RPMI7951 (cell line): ENCODE data around the gene DDX10. TPM values are rescaled to one million over a fixed set of nuclear protein-coding genes. Genes with fewer than 3 reads are reported as not detected.

Experiments used
- DNase-seq: peaks from one replicate; pipeline ENCODE4 v3.0.0-alpha.2; 2012; ENCODE audit warnings: low read depth
- total RNA-seq: library from RNA; depleted of rRNA; stranded (reverse); fragments of >200 nt; shearing (Covaris generic); gene quantifications from 2 replicates; pipeline ENCODE4 v1.2.3, GENCODE V29; 2014

DDX10 gene
- total RNA-seq, 1 experiment from 2014 or later = 26.8 TPM

DNA sequence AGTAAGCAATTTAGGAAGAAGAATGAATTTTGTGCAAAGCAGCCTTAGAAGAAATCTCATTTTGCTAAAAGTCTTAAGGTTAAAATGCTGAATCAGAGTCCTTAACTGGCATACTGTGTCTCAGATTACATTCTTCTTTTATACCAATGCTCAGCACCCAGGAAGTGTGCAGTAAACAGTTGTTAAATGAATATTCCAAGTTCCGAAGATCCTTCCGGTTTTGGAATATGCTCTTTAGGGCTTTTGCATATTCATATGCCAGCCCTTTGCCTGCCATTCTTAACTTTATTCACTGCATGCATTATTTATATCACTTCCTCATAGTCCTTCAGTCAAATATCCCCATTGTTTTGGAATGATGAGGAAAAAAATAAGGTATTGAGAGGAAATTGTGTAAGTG is 242.0 kb downstream of the DDX10 start:
- peak; percentile 54 for DNase-seq

DNA sequence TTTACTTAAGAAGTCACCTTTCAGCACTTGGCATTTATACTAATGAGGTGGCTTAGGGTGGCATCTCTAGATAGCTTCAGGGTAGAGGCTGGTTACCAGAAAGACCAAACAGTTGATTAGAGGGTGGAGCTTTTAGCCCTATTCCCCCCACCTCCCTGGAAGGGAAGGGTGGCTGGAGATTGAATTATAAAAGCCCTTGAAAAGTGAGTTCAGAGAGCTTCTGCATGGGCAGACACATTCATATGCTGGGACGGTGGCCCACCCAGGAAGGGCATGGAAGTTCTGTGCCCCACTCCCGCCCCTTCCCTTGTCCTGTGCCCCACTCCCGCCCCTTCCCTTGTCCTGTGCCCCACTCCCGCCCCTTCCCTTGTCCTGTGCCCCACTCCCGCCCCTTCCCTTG is 244.2 kb downstream of the DDX10 start:
- no peak for DNase-seq

DNA sequence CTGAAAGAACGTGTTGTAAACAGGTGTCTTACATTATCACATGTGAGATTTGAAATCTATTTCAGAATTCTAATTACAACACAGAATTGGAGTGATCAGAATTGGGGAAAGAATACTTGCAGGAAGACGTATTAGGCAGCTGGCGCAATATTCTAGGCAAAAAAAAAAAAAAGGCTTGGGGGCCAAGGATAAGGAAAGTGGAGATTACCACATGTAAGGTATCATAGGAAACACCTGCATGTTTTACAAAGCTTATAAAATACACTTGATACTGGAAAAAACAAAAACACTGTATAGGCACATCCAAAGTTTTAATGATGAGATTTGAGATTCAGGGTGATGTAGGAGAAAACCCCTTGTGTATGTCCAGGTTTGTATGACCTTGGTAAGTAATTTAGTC is 245.1 kb downstream of the DDX10 start:
- no peak for DNase-seq

DNA sequence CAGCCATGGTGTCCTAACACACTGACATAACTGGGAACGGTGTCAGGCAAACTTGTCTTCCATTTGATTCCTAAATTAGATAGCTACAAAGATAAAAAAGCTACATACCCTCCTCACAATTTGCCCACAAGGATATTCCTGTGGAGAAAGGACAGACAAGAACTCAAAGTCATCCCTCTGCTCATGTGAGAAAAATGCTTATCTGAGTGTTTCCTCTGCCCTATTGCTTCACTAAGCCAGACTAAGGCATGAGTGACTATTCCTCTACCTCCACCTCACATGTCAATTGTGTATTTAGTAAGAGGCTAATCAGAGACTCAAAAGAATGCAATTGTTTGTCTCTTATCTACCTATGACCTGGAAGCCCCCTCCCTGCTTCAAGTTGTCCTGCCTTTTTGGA is 247.7 kb downstream of the DDX10 start:
- no peak for DNase-seq

DNA sequence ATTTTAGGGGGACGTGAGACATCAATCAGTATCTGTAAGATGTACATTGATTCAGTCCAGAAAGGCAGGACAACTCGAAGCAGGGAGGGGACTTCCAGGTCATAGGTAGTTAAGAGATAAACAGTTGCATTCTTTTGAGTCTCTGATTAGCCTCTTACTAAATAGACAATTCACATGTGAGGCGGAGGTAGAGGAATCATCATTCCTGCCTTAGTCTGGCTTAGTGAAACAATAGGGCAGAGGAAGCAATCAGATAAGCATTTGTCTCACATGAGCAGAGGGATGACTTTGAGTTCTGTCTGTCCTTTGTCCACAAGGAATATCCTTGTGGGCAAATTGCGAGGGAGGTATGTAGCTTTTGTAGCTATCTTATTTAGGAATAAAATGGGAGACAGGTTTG is 248.3 kb downstream of the DDX10 start:
- no peak for DNase-seq

DNA sequence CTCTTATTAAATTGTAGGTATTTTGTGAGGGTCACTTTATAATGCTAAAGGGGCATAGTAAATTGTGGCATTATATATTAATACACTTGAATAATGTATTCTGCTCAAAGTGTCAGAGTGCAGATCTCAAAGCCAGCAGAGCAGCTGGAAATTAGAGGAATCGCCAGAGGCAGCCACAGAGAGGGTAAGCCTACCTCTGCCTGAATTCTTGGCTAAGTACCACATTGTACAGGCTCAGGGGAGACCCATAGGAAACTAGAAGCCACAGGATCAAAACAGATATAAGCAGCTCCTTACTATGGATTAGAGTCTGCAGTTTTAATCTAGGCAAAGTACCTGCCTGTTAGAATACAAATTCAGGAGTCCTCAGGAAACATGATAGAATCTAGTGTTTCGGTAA is 249.3 kb downstream of the DDX10 start:
- DNase-seq = no peak

DNA sequence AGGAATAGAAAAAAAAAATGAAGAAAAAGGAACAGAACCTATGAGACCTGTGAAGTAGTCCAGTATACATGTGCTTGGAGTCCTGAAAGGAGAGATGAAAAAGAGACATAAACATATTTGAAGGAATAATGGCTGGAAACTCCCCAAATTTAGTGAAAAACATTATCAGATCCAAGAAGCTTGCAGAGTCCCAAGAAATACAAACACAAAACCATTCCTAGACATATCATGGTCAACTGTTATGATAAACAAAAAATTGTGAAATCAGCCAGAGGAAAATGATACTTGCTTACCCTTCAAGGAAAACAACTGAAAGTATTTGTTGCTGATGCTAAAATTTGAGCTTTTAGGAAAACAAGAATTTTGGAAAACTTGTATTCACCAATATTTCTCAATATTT is 250.1 kb downstream of the DDX10 start:
- DNase-seq = no peak

DNA sequence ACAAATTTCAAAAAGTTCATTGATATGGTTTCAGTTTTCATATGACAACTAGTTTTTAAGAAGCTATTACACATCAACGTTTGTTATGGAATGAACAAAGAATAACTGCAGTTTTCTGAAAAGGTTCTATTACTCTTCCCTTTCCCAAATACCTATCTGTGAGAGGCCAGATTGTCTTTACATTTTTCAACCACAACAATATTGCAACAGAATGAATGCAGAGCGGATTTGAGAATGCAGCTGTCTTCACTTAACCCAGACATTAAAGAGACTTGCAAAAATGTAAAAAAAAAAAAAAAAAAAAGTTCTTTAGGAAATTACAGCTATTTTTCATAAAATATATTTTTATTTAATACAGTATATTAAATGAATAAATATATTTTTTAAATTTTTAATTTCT is 250.8 kb downstream of the DDX10 start:
- no peak for DNase-seq

DNA sequence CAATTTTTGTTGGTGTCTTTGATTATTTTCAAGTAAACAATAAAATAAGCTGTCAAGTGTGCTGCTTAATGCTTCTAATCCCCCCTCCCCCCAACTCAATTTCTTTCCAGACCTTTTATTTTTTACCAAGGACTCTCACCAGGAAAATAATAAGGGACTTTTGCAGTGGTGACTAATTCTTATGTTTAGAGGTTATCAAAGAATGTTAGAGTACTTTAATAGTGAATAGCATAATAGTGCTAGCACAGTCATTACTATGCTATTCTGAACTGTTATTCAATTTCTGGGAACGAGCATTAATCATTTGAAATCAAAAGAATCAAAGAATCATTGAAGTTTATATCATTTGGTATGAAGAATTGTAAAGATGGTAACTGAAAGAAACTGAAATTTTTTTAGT is 251.4 kb downstream of the DDX10 start:
- no peak for DNase-seq

DNA sequence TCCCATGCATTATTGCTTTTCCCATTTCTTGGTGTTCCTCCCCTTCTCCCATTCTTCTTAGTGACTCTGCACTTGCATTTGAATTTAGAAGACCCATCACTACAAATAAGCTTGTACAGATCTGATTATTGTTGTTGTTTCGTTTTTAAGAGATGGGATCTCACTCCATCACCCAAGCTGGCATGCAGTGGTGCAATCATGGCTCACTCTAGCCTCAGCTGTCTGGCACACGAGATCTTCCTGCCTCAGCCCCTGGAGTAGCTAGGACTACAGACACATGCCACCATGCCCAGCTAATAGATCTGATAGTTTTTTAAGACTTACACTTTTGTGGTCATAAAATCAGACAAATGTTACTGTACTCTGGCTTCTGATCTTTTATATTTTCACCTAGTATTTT is 252.1 kb downstream of the DDX10 start:
- no peak for DNase-seq

DNA sequence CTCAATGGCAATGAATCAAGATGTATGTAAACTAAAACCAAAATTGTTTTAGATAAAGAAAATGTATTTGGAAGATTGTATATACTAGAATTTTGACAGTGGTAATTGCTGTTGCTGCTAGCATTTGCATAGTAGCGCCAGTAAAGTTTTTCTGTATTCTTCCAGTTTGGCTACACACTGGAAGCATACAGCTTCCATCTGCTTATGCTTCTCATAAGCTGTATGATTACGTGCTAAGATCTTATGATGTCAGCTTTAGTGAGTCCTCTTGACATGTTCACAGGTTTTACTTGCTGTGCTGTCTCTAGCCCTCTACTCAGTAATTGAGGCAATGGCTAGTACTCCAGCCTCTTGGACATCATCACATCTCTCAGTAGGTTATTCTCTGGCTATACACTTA is 256.3 kb downstream of the DDX10 start:
- DNase-seq = no peak

DNA sequence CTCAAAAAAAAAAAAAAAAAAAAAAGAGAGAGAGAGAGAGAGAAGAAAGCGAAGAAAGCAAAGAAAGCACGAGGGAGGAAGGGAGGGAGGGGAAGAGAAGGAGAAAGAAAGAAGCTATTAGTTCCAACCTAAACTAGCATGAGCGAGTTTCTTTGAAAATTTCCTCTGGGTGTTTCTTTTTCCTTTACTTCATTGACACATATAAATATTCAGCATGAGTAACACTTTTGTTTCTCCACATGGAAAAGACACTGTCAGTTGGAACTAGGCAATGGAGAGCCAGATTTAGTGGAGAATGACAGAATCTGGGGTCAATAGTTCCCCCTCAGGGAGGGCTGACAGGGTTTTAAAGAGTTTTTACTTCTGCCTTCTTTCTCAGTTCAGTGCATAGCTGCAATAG is 257.4 kb downstream of the DDX10 start:
- no peak for DNase-seq

DNA sequence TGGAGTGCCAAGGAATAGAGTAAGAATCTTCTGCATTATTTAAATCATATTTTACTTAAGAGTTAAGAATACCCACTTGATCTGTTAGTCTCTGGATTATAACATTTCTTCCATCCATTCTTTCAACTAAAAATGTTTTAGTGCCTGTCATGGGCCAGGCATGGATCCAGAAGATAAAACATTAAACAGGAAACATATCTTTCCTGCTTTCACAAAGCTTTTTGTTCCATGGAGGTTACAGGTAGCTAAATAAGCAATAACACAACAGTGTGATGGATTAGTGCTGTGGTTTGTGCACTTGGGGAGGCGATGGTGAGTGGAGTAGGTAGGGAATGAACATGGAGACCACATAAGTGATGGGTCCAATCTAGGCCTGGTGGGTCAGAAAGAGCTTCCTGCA is 258.5 kb downstream of the DDX10 start:
- no peak for DNase-seq

DNA sequence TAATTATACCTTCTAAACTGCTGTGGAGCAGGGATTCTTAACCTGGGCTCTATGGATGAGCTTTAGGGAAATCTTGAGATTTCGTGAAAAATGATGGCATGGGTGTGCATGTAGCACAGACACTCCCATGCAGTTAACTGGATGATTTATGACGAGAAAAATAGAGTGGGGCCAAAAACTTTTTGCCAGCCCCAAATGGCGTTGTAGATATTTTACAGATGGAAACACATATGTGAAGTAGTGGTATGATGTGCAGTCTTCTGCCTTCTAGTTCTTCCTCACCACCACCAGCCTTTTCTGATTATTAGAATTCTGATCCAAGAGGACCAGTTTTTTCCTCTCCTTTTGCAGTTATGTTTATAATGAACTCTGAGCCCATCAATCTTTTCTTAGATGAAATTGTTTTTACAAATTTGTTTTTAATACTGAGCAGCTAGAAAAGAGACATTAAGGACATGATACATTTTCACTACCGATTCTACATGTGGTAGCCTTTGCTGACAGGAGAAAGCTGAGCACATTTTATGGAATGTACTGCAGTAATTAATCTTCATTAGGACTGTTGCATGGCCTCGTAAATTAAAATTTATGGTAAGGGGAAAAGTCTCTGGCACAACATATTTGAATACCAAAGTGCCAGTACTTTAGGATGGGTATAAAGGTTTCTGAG is 261.4 kb downstream of the DDX10 start:
- no peak for DNase-seq

DNA sequence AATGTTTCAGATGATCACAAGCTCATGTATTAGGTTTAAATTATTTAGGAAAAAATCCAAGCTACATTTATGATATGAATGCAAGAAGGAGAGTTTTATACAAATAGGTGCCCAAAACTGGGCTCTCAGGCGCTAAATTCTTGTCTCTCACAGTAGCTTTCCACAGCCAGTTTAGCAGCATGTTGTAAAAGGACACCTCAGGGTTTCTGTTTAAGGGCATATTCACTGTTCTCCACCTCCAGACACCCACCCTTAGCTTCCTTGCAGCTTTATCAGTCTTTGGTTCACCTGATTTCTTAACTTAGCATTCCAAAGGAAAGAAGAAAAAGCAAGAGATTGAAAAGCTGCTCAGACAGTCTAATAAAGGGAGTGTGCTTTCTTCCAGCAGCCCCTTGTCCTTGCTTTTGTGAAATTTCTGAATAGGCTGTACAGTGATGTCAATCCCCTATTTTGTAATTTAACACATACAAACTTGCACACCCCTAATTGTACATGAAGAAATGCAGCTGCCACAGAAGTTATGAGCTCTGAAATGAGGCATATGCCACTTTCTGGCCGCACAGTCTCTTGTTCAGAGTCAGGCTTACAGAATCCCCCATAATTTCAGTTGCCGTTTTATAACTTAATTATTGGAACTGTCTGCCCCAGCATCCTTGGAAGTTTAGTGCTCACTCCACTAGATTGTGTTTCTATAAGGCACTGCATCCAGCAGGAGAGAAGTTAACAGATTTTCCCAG is 262.1 kb downstream of the DDX10 start:
- no peak for DNase-seq

DNA sequence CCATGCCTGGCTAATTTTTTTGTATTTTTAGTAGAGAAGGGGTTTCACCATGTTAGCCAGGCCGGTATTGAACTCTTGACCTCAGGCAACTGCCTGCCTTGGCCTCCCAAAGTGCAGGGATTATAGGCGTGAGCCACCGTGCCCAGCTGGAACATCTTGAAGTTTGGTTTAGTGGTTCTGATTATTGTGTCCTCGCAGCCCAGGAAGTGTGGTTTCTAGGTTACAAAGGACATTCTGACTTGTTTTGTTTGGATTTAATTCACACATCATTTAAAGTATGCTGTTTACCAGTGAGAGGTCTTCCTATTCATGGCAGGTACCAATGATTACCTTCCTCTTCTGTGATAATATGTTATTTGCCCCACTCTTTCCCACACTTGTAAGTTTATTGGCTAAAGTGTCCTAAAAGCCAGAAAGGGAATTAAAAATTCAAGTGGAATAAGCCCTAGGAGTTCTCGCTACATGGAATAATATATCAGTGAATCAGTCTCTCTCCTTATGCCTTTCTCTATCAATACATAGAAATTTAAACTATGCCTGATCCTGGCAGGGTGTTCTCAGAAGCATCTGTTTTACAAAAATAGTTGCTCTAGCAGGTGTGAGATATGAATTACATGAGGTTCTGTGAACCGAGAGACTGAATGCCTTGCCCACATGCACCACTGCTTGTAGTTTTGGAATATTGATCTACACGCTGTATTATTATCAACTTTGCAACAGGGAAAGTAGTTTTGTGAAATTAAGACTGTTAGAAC is 263.1 kb downstream of the DDX10 start:
- DNase-seq = no peak

DNA sequence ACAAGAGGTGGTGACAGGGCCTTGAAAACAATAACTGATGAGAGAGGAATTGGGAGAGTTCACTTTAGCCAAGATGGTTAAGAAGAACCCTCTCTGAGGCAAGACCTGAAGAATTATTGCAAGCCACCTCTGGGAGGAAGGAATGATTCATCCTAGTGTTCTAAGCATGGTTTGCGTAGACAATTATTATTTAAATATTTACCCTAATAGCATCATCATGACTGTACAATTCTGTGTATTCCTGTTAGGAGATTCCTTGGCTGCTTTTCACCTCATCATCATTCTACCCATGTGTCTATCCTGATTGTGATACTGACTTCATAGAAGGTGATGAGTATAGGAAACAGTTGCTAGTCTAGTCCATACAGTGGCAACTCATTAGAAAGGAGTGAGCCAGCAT is 264.4 kb downstream of the DDX10 start:
- DNase-seq = peak; percentile 58

DNA sequence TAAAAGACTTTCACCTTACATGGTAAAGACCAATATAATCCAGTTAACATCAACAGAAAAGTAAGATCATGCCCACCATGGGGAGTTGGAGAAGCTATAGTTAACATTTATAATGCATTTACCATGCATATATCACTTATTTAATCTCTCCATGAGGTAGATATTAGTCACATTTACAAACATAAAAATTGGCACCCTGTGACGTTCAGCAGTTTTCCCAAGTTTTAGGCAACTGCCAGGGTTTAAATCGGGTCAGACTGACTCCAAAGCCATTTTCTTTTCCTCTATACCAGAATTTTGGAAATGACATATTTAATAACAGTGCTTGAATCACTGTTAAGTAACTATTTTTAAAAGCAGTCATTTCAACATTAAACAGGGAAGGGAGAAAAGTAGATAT is 266.3 kb downstream of the DDX10 start:
- no peak for DNase-seq

DNA sequence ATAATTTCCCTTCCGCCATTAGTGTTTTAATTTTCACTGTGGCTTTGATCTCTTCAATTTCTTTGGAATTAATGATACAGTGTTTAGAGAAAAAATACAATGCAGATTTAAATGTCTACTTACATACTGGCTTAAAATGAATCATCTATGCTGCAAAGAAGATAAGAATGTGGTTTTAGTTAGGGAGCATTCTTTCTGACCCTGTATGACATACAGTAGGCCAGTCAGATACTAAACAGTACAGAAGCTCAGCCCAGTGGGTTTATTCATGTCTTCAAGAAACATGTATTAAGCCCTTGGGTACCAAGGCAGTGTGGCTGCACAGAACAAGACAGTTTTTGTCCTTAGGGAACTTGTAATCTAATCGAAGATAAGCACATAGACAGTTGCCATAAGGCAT is 268.8 kb downstream of the DDX10 start:
- DNase-seq = peak; percentile 60

DNA sequence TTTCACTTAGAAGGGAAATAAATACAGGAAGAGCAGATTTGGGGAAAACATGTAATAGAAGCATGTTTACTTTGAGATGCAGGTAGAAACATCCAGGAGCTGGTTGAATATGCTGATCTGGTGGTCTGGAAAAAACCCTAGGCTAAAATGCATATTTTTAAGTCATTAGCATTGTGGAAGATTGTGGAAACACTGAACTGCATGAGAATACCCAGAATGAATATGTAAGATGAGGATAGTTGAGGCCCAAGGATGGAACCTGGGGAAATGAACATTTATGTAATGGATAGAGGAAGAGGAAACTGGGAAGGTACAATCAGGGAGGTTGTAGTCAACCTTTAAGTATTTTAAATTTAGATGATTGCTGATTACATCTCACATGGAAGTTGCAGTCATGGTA is 269.4 kb downstream of the DDX10 start:
- no peak for DNase-seq

DNA sequence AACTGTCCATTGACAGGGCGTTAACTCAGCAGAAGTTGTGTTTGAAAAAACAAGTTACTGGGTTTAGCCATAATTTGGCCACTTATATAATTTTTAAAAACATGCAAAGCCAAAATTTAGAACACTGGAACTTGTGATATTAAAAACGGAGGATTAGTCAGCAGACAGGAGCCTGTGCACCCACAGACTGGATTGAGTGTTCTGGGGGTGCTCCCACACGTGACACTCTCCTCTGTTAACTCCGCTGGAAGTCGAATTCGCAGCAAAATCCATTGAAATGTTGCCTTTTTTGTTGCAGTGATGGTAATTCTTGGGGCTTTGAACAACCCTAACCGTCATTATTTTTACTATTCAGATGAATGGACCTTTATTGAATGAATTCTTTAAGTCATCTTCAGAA is 269.8 kb downstream of the DDX10 start:
- DNase-seq = no peak

DNA sequence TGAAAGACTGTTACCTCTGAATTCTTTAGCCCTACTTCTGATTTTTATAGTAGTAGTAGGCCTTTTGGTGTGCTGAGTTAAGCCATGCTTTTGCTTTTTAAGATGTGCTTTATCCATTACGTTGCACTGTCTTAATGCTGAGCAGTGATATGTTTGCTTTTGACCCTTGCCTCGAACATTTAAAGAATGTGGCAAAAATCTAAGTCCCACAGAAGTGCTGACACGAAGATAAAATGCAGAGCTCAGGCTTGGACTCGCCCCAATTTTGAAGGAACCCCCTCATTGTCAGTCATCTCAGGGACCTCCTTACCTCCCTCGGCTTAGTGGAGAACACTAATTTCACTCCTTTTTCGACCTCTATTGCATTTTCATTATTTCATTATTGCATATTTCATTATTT is 272.9 kb downstream of the DDX10 start:
- no peak for DNase-seq

DNA sequence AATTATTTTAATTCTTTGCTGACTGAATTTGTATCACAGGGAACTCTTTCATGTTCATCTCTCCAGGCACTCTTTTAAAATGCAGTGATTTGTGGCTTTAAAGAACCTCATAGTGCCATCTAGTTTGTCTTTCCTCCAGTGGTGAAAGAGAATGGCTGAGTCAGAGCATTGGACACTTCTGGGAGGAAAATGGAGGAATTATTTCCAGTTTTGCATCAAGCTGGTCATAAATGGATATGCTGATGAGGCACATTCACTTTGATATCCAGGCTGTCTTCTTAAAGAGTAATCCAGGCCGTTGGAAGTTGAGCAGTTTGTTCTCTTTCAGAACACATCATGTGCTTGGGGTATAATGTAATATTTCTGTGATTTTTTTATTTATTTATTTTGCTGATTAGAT is 273.7 kb downstream of the DDX10 start:
- peak; percentile 69 for DNase-seq
